CD4-positive, alpha-beta T cell treated with Interleukin-6 for 4 hours (primary cell): ENCODE measurements around the gene PTGES3L.
"Not testable (repeated sequence)": the region's sequence is repeated elsewhere in the genome, so short reads cannot be mapped to it uniquely, and the experiment has no call there.

Experiments used
- DNase-seq: peaks from one replicate; pipeline ENCODE4 v3.0.0-alpha.2; 2020; ENCODE audit warnings: mixed read lengths

PTGES3L gene

GRCh38 chr17:42975701-42976100 lies 4.2 kb downstream of the PTGES3L start:
- not testable (repeated sequence) for DNase-seq

- no peak for DNase-seq
Observed at GRCh38 chr17:42975265-42975664, 4.6 kb downstream of the PTGES3L start.

DNA sequence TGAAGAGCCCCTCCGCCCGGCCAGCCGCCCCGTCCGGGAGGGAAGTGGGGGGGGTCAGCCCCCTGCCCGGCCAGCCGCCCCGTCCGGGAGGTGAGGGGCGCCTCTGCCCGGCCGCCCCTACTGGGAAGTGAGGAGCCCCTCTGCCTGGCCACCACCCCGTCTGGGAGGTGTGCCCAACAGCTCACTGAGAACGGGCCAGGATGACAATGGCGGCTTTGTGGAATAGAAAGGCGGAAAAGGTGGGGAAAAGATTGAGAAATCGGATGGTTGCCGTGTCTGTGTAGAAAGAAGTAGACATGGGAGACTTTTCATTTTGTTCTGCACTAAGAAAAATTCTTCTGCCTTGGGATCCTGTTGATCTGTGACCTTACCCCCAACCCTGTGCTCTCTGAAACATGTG lies 6.6 kb downstream of the PTGES3L start:
- not testable (repeated sequence) for DNase-seq

- DNase-seq: no peak
Observed at GRCh38 chr17:42971589-42971988, 8.3 kb downstream of the PTGES3L start.

GRCh38 chr17:42969001-42969581 lies 10.8 kb downstream of the PTGES3L start:
- DNase-seq: no peak

DNA sequence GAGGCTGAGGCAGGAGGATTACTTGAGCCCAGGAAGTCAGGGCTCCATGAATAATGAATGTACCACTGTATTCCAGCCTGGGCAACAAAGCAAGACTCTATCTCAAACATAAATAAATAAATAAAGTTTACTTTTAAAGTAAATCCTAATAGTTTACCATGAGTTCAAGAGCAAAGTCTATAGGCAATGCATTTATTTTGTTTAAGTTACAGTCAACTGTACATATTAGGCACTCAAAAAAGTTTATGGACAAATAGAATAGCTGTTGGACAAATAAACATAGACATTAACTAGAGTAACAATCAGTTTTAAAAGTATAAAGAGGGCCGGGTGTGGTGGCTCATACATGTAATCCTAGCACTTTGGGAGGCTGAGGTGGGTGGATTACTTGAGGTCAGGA lies 12.0 kb downstream of the PTGES3L start:
- no peak for DNase-seq

- peak; percentile 90 for DNase-seq
Observed at GRCh38 chr17:42964161-42964932, 15.5 kb downstream of the PTGES3L start, which contains the start of gene AARSD1. AARSD1 (minus strand) TSS chr17:42964454; CDS start chr17:42964440, 14 bp downstream.

- no peak for DNase-seq
Observed at GRCh38 chr17:42953669-42954068, 26.2 kb downstream of the PTGES3L start.

DNA sequence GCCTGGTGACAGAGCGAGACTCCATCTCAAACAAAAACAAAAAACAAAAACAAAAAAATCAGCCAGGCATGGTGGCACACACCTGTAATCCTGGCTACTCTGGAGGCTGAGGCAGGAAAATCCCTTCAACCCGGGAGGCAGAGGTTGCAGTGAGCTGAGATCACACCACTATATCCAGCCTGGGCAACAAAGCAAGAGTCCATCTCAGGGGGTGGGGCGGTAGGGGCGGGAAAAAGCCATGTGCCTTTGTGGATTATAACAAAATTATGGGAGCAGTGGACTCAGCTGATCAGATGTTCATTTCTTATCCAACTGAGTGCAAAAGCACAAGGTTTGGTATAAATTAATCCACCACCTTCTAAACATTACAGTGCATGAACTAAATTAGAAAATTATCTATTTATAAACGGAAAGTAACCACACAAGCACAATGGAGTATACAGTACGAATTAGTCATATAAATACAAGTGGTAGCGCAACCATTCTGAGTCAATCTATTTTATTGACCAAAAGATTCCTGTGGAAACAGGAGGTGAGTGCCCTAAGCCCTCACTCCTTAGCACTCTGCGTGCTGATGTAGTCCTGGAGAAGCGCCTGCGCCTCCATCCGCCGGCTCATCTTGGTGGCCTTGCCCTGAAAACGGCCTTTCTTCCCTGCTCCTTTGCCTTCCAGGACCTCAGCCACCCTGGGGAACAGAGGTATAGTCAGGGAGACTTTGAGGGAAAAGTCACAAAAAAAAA lies 29.7 kb downstream of the PTGES3L start:
- DNase-seq: no peak

GRCh38 chr17:42946812-42947211 lies 33.1 kb downstream of the PTGES3L start:
- DNase-seq: no peak

GRCh38 chr17:42944211-42944610 lies 35.7 kb downstream of the PTGES3L start:
- no peak for DNase-seq

- peak; percentile 6 for DNase-seq
Observed at GRCh38 chr17:42937712-42938596, 41.9 kb downstream of the PTGES3L start.

DNA sequence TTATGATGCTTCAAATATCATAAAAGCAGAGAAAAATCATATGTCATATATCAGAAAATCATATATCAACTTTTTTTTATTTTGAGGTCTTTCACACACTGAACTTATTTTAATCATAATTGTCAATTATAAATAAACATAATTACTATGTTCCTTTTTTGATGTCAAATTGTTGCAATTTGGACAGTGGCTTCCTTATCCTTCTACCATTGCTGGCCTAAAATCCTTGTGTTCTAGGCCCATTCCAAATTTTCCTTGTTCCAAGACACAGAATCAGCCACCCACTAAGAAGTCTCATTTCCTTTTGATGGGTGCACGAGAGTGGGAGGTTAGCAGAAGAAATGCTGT lies 50.4 kb downstream of the PTGES3L start:
- DNase-seq: no peak

GRCh38 chr17:42928714-42929496 lies 51.0 kb downstream of the PTGES3L start:
- no peak for DNase-seq

- no peak for DNase-seq
Observed at GRCh38 chr17:42924891-42925290, 55.0 kb downstream of the PTGES3L start.

- DNase-seq: not testable (repeated sequence)
Observed at GRCh38 chr17:42923472-42923871, 56.4 kb downstream of the PTGES3L start.

DNA sequence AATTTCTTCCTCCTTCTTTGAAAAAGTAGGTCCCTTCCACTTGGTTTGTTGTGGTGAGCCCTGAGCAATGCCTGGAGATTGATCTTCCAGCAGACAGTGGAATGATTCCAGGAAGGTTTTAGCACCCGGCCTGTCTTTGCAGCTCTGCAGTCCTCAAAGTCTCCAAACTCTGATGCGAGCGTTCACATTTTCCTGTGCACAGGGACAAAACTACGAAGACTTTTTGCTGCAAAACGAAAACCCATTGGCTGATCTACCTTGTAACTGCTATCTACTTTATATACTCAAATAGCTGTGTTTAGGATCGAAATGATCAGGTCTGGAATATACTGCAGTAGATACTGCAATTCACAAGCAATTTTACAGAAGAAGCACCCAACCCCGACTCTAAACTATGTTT lies 57.6 kb downstream of the PTGES3L start:
- DNase-seq: no peak

GRCh38 chr17:42920922-42921321 lies 59.0 kb downstream of the PTGES3L start:
- DNase-seq: no peak

GRCh38 chr17:42920106-42920900 lies 59.6 kb downstream of the PTGES3L start:
- DNase-seq: no peak

- DNase-seq: not testable (repeated sequence)
Observed at GRCh38 chr17:42919522-42920077, 60.3 kb downstream of the PTGES3L start.
